HG03159 (cell line): ENCODE results near the gene CYRIA.

Experiments used
- ATAC-seq: cut with Tn5 transposase; IDR thresholded peaks from one replicate; pipeline ENCODE4 v1.9.1; 2021; ENCODE audit warnings: mild to moderate bottlenecking, moderate library complexity; ENCODE audit not compliant: unreplicated experiment

Gene CYRIA

DNA sequence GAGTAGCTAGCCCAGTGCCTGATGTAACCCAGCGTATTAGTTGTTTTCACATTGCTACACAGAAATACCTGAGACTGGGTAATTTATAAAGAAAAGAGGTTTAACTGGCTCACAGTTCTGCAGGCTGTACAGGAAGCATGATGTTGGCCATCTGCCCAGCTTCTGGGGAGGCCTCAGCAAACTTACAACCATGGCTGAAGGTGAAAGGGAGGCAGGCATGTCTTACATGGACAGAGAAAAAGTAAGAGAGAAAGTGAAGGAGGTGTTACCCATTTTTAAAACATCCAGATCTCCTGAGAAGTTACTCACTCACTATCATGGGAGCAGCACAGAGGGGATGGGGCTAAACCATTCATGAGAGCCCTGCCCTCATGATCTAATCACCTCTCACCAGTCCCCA lies 6.1 kb upstream of the CYRIA start:
- no peak for ATAC-seq

DNA sequence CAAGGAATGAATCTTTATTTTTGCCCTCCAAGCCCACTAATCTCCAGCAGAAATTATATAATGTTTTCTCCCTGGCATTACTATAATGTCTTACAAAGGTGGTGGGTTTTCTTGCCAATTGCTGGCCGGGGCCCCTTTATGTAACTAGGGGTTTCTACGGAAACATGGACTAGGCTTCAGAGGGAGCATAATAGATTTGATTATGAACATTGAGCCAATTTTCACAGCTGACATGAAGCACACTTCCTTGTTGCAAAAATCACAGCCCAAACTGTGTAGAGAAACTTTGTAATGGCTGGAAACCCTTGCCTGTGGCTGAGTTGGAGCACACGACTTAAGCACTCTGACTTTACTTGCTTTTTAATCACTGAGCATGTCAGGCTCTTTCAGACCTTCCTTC lies 3.8 kb upstream of the CYRIA start:
- no peak for ATAC-seq

DNA sequence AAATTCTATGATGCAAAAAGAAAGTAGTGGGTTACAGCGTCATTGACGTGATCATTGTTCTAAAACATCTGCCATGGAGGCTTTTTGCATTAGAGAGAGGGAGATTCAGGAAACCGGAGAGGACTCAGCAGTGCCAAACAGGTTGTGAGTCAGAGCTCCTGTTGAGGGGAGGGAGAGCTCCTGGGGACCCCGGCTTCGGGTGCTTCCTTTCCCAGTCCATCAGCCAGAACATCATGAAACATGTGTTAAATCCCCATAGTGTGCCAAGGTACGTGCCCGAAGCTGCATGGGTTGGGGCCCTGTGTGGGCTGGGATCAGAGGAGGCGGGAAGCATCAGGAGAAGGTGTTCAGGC lies 791 bp upstream of the CYRIA start:
- no peak for ATAC-seq

DNA sequence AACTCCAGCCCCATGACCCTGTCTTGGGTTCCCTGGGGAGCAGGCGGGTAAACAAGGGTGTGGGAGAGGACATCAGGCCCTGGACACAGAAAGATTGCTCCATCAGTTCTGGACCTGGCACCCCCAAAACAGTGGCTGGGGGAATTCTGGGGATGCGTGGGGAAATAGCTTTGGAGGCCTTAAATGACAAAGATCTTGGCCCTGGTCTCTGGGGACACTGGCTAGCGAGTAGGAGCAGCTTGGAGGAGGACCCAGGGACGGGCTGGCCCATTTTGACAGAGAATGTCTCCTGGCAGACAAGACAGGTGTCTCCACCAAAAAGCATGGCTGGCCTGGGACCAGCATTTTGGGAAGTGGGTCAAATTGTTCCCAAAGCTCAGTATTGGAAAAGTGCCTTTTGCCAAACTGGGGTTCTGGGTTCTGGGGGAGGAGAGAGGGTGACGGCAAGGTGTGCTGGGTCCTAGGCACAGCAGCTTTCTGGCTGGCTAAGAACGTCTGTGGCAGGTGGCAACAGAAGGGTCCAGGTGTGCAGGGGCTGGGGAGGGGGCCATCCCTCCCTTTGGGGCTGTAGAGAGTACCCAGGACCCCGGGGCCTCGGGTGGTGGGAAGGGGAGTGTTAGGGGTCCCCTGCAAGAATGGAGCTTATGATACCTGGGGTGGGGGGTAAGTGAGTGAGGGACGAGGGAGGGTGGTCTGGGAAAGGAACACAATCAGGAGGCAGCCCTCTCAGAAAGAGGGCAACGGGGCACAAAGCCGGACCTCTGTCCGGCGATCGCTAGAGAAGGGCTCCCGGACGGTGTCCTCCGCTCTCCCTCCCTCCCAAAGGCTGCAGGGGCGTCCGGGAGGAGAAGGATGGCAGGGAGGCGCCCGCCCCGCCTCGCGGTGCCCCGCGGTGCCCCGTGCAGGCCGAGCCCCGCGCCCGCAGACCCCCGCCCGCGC lies 556 bp downstream of the CYRIA start:
- peak; percentile 24 for ATAC-seq

DNA sequence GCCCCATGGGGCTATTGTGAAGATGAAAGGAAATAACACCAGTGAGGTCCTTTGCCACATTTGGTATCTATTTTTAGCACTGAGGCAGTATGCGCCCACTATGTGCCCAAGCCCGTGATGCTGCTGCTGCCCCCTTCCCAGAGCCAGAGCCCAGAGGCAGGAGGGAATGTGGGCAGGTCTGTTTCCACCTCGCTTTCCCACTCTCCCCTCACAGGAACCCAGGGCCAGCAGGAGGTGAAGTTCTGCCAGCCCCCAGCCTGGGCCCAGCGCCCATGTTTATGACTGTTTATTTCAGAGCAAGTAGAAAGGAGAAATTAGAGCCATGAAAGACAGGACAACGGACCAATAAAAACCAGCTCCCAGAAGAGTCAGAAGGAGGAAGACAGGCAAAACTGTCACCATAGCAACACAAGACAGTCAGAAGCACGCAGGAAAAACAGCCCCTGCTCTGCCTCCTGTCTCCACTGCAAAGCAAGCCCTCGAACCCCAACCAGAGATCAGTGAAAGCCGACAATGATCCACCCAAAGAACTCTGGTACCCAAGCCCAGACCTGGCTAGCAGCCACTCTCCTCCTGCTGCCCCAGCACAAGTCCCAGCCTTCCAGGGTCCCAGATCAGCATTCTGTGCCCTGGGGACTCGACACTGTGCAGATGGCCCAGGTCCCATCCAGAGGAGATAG lies 1.4 kb downstream of the CYRIA start:
- no peak for ATAC-seq

DNA sequence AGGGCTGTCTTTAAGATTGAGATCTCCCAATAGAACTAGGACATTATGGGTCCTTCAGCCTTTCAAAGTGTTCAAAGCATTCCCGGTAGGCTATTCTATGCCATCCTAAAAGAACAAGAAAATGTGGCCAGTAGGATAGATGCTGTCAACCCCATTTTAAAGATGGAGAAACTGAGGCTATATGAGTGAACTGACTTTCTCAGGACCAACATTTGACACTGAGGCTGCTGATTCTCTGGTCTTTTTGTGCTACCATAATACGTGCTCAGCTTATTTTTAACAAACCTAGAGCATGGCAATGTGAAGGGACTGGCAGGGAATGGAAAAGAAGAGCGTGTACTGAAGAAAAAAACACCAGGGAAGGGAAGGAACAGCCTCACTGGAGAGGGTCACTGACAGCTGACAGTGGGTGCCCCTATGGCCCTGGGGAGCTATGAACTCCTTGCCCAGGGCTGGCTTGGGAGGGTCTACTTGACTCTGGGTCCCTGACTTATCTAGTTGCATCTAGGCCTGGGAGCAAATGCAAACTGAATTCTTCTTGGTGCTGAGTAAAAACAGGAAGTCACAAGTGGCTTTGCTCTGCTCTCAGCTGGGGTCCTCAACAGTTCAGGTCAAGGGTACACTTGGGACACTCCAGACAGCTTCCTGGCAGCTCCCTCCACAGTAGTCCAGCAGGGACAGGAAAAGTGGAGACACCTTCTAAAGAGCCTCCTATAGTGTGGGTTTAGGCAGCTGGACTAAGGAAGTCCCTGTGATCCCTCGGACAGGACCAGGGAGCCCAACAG lies 2.3 kb downstream of the CYRIA start:
- no peak for ATAC-seq

DNA sequence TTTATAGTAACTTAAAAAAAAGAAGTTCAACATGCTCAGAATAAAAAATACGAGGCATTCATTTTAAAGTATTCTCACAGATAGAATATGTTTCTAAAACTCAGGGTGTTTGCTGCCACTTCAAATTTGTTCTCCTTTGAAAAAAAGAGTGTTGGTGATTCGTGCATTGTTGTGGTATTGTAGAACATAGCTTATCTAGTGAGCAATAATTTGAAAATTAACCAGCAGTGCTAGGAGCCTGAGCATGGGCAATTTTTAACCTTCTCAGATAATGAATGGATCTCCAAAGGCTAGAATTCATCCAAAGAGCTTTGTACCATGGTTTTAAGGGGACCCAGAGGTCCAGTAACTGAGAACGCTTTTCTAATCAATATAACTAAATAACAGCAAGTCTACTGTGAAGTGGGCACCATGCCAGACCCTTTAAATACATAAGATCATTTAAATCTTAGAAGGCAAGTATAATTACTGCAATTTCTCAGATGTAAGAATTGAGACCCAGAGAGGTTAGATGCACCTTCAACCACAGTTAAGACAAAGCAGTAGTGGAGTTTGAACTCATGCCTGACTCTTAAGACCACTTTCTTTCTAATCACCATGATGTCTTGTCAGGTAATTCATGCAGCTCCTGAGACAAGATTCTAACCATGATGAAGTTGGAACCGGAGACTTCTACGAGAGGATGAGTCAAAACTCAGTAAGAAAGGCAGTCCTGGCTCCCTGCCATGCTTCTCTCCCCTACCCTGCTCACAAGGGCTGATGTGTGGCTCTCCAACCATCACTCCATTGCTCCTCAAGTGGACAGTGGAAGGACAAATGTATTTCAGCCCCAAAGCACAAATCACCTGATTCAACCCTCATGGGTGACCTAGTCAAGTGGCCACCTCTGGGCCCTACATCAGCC lies 3.4 kb downstream of the CYRIA start:
- no peak for ATAC-seq

DNA sequence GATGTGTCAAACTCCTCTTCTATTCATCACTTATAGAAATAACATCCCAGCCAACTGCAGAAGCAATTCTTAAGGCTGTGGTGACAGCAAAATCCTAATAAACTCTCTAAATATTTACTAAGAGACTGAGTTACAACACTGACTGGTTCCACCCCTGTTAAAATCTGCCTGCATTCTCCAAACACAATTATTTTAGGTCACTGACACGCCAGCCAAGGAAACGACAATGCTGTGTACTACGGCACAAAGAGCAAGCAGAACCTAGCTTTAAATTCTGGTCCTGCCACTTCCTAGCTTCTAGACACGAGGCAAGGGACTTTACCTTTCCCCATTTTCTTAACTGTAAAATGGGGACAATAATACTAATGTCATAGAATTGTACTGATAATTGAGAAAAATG lies 4.1 kb downstream of the CYRIA start:
- no peak for ATAC-seq

DNA sequence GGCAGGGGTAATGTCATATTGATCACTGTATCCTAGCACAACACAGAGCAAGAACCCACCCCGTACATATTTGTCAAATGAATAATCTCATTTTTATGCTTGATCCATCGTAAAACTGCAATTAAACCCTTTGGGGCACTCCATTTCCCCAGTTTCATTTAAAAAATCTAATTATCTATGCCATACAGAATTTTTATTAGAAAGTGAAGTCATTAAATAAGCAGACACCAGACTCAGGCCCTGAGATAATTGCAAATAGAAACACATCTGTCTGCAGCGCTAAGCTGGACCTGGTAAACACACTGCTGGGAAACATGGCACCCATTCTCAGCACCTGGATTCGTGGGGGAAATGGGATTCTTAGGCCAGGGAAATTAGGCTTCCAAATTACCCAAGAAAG lies 5.1 kb downstream of the CYRIA start:
- no peak for ATAC-seq

DNA sequence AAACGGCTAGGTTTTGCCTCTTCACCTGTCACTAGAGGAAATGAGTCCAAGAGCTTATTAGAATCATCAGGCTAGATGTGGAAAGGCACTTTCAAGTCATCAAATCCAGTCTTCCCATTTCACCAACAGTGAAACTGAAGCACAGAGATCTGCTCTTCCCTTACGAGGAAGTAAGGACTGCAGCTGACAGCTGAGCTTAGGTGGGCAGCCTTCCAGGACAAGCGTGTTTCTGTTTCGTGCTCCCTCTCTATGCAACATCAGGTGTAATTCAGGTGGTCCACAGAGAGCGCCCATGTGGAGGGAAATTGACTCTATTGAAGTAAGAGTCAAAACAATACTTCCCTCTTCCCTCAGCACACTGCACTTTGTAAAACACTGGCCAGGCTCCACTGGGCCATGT lies 5.5 kb downstream of the CYRIA start:
- no peak for ATAC-seq

DNA sequence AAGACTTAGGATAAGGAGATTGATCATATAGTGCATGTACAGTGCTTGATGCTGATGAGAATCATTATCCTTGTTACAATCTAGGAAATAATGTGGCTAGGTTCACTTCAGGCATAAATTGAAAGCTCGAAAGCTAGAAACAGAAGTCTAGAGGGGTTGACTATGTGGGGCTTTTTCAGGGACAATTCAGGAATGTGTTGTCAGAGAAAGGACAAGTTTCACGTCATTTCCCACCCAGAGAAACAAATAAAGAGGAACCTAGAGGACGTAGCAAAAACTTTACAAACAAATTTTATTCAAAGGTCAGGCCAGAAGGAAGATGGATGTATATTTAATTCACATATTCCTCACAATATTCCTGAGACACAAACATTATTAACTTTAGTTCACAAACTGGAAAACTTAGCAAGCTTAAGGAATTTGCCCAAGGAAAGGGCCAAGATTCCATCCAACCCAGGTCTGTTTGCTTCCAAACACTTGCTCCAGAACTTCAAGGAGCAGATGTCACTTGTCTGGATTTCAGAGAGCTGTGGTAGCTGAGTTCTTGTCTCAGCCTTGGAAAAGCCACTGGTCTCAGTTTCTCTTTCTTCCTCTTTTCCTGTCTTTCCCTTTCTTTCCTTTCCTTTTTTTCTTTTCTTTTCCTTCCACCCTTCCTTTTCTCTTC lies 7.4 kb downstream of the CYRIA start:
- ATAC-seq = no peak

DNA sequence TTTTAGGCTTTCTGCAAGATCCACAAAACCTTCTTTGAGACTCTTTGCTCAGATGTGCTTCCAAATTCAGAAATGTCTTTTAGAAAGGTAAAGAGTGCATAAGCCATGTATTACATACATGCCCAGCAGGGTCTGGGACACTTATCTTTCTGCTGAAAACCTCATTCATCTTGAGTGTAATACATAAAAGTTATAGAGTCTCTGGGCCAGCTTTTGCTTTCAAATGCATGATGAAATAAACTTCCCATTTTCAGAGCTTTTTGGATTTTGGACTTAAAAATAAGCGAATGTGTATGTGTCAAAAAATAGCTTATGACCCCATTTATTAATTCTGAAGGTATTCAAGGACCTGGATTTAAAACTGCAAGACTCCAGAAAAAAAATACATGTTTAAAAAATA lies 8.0 kb downstream of the CYRIA start:
- ATAC-seq = no peak

DNA sequence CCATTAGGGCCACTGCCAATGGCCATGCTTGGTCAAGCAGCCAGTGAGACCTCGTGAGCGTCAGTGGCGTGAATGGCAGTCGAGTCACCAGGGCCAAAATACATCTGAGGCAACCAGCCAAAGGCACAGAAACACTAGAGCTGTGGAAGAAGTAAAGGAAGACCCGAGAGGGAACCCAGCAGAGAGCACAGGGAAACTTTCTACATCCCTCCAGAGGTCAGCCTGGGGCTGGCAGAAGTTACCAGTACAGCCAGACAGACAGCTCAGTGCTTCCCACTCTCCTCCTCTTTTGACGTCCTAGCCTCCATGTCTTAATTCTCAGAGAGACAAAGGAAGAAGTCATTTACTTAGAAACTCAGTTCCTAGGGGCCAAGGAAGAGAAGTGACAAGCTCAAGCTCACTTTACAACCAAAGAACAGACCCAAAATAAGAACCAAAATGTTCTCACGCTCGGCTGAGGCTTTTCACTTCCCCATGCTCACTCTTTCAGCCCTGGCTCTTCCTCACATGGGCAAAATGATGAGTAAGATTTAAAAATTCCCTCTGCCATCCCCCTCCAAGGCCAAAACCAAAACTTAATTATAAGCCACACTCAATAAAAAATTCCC lies 8.7 kb downstream of the CYRIA start:
- peak; percentile 70 for ATAC-seq

DNA sequence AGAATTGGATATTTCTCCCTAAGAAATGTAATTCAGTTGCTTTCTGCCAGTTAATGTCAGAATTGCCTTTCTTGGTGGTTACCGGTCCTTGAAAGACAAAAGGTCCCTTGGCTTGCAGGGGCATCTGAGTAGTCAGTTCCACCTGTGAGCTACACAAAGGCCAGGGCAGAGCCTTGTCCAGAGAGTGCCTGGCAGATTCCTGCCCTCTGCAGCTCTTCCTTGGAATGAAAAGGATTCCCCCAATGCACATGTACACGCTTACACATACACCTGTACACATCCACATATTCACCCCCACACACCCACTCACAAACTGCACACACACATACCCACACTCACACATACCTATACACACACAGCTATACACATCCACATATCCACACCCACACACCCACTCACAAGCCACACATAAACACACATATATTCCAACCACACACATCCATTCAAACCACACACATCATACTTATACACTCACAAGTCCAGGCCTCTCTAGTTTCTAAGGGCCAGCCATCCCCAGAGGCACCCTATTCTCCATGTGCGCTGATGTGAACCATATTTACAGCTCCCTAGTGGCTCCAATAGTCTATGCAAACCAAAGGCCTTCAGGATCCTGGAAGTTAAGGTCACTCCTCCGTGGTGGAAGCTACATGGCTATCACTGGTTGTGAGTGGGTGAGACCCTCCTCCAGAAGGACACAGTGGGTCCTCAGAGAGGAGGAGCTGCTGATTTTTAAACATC lies 9.6 kb downstream of the CYRIA start:
- ATAC-seq = no peak

DNA sequence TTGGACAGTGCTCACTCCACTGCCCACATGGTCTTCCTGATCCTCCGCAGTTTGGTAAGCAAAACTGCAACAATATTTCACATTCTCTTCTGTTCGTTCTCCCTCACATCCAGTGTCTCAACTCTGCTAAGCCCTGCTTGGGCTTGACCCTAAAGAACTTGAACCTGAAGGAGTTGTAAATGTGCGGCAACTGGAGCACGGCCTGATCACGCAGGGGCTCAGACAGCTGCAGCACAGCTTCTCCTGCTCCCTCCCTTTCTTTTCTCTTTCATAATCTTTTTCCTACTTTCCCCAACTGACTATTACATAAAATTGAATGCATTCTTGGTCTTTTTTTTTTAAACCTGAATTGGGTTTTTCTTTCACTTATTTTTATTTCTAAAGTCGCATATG lies 10.2 kb downstream of the CYRIA start:
- no peak for ATAC-seq

DNA sequence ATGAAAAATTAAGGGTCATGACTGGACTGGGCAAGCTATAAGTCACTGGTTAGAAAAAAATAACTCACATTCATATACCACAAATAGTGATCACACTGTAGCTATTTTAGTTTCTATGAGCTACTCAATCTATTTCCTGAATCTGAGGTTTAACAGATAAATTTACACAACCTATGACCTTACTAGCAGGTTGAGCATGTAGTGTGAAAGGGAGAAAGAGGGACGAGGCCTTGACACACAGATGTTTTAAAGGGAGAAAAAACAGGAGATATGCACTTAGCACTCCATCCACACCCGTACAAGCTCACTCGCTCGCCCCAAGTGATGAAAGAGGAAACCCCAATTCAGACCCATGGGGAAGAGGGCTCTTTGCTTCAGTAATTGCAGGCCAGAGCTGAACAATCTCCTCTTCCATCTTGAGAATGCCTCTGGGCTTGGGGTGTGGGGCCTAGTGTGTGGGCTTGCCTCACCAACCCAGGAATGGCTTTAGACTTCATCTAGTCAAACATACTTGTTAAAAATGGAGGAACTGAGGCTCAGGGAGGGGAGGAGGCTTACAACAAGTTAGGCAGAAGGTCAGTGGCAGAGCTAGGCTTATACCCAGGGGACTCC lies 10.7 kb downstream of the CYRIA start:
- ATAC-seq = no peak

DNA sequence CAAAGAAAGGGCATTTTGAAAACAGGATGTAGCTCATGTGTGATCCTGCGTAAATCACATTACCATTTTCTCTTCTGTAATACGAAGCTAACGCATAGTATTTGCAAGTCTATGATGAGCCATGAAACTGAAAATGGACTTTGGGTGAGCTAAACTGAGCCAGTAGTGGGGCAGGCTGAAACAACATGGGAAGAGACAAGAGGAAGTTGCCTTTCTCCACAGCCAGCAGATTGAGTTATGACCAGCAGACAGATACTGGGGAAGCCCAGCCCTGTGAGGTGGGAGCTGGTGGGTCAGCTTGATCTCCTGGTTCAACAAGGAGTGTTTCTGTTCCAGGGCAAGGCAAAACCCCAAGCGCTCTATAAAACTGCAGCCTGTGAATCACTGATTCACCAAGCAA lies 11.8 kb downstream of the CYRIA start:
- ATAC-seq = peak; percentile 51

DNA sequence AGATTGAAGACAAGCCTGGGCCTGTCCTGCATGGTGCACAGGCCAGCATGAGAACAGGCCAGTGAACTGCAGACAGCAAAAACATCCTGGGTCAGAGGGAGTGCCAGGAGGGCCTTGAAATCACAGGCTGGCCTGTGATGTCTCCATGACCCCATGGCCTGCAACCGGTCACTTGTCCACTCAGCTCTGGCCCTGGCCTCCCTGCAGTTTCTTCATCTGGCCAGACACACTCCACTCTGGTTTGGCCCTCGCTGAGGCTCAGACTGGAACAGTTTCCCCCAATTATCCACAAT lies 12.6 kb downstream of the CYRIA start:
- ATAC-seq = no peak
